ENCODE results near the gene OR2H2.

OR2H2 gene

DNA sequence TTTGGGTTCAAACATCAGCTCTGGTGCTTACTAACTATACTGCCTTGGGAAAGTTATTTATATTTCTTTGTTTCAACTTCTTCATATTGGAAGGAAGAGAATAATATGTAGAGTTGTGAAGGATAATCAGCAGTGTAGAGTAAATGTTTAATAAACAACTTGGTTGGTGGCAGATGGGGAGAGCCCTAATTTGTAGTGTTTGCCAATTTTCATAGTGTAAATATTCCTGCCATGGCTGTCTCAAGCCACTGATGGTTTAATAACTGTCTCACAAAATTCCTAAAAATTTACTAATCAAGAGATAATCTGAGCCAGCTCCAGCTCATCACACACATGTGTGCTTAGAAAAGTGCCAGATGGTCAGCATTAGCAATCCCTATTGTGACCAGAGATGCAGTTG is at the start of gene OR2H2:
Gene OR2H2 (plus strand): TSS at position 301 of the 400 bp plus-strand sequence. CDS start 2,824 bp downstream, outside the sequence.
- no peak for DNase-seq

- DNase-seq: no peak
Observed at GRCh38 chr6:29537714-29538403, 47.1 kb upstream of the OR2H2 start.

GRCh38 chr6:29547573-29547972 is 37.3 kb upstream of the OR2H2 start:
- DNase-seq: no peak

DNA sequence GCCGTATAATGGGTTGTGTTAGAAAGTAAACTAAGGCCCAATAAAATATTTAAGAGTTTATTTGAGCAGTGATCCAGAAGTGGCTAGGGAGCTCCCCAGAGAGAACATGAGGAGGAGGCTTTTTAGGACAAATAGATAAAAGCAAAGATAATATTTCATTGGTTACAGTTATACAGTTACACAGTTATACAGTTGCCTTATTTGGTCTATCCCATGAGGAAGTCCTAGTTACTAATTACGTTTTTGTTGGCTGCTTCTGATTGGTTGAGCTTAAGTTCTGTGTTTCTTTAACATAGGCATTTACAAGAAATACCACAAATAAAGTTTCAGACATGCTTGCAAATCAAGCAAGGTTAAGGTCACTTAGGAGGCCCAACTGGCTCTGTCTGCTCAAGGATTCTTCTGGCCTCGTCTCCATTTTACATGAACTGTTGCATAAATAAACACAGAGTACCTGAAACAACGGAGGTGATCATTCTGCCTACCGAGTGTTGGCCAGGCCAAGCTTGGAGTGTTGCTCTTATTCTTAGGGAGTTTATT is 32.3 kb upstream of the OR2H2 start:
- DNase-seq: no peak

GRCh38 chr6:29553268-29554057 is 31.5 kb upstream of the OR2H2 start:
- peak; percentile 27 for DNase-seq

DNA sequence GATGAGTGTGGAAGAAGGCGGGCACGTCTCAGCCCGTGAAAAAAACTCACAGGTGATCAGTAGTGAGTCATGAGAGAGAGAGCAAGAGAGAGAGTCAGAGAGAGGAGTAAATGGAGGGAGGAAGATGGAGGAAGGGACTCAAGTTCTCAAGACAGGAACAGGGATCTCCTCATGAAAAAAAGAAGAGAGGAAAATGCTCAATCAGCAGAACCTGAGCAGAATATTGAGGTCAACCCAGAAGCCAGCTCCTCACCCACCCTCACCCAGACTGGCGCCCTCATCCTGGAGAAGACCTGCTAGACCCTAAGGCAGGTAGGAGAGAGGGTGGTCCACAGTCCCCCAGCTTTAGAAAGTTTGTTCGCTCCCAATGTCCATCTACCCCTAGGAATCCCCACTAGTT is 30.2 kb upstream of the OR2H2 start:
- DNase-seq: no peak

DNA sequence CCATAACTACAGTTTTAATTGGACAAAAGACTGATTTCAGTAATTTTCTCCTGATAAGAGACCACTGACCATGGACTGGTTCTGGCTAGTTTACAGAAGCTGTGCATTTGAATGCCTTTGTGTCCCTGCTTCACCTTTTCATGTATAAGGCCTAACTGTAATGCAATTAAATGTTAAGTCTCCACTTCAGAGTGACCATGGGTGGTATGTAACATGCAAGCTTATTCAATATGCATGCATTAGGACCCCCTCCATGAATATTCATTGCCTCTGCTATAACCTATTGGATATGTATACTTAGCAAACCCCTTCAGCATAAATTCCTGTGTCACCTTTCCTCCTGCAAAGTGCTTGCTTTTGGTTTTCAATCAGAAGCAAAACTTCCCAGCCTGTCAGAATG is 27.6 kb upstream of the OR2H2 start:
- no peak for DNase-seq

GRCh38 chr6:29558439-29559079 is 26.4 kb upstream of the OR2H2 start:
- DNase-seq: no peak

DNA sequence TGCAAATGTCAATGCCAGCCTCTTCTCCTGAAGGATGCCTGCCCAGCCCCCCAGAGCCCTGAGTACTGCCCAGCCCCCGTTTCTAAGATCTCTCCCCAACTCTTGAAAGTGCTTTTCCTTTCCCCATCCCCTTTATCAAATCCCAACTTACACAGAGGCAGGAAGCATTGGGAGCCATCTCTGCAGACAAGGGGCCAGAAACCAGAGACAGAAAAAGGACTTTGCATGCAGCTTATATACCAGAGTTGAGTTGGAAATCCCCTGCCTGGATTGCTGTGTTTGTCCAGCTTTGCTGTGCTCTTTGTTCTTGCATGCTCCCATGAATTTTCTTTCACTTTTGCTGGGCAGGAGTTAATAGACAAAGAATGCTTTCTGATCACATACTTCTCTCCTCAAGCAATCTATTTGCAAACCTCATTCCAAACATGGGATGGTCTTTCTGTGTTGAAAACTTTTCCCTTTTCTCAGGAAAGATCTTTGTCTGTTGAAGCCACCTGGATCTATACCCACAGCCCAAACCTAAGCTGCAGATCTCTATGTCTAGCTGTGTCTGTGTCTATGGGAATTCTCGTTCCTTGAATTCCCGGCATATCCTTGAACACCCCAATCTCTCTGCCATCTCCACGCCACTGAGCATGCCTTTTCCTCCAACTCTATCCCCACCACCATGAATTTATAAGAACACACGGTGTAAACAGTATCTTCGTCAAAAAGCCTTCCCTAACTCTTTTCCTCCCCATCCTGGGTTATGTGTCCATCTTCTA is 25.2 kb upstream of the OR2H2 start, which contains the start of gene UBD:
Gene UBD (minus strand): TSS at position 209 of the 764 bp plus-strand sequence. CDS start 31 bp downstream, at position 178.
- DNase-seq: no peak

DNA sequence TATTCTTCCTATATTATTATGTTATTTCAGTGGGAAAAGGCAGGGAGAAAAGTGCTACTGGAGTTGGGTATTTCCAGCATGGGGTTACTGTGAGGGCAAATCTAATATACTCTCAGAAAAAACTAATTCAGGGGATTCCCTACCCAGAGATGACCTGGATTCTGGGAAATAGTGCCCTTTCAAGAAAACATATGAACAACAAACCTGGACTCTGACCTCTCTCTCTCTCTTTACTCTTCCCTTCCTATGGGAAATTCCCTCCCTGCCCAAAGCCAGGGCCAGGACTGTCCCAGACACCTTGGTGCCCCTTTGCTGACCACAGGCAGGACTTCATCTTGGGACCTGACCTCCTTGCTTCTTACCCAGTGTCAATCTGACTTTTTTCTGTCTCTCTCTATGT is 23.8 kb upstream of the OR2H2 start:
- no peak for DNase-seq

GRCh38 chr6:29561606-29562181 is 23.2 kb upstream of the OR2H2 start:
- no peak for DNase-seq

- no peak for DNase-seq
Observed at GRCh38 chr6:29563435-29563965, 21.4 kb upstream of the OR2H2 start.

DNA sequence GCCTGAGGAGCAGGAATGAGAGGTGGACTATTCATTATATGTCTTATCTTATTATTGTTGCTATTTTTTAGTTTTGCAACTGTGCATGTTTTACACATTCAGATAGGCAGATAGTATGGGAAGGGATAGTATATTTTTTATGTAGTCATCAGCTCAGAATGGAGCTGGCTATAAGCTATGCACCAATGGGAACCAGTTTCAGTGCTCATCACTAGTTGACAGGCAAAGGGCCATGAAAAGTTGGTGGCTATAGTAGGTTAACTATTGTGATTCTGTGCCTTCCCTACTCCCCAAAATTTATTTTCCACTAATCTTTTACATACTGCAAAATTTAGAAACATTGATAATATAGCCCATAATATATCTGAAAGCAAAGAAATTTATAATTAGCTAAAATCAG is 20.0 kb upstream of the OR2H2 start:
- no peak for DNase-seq

DNA sequence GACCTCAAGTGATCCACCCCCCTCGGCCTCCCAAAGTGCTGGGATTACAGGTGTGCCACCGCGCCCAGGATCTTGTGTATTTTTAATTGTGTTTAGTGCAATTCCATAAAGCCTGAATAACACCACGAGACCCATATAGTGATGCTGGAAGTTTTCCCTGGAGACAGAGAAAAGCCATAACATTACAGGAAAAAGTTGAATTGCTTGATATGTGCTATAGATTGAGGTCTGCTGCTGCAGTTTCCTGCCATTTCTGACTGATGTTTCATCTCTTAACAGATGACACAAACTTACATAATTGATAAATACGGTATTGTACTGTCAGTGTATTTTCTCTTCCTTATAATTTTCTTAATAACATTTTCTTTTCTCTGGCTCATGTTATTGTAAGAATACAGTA is 18.1 kb upstream of the OR2H2 start:
- no peak for DNase-seq

DNA sequence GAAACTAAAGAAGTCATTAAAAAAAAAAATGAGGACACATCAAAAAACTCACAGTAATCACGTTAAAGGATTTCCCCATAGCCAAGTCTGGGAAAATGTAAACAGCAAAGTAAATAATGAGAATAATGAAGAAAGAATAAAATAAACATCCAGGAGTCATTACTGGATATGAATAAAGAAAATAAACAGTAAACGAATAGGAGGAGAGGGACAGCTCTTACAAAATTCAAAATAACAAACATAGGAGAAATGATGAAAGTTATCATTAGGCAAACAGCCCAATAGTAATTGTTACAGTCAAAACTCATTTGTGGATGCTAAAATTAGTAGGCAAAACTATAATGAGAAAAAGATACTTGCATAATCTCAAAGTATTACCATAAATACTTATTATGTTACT is 17.4 kb upstream of the OR2H2 start:
- DNase-seq: no peak

DNA sequence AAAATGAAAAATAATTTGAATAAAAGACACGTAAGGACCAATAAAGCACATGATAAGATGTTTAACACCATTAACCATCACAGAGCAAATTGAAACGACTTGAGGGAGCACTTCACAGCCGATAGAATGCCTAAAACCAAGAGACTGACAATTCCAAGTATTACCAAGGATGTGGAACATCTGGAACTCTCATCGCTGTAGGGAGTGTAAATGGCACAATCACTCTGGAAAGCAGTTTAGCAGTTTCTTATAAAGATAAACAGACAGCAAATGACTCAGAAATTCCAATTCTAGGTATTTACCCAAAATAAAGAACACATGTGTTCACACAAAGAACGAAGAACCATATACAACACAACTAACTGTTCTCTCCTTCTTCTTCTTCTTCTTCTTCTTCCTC is 16.9 kb upstream of the OR2H2 start:
- DNase-seq: no peak

- no peak for DNase-seq
Observed at GRCh38 chr6:29576056-29576455, 8.9 kb upstream of the OR2H2 start.

DNA sequence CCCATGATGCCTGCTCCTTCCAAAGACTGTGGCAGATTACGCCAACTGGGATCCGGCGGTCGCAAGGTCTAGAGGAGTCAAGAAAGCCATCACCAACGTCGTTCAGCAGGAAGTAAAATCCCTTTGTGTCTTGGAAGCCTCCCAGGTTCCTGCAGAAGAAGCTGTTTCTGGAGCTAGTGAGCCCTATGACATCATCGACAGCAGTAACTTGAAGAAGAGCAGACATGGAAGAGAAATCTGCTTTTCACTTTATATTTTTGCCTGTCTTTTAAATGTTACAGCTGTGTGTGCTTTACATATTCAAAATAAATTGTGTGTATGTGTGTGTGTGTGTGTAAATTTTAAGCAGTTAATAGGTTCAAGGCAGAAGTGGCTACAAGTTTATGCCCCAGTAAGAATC is 7.4 kb upstream of the OR2H2 start:
- DNase-seq: no peak

- peak; percentile 54 for DNase-seq
Observed at GRCh38 chr6:29589423-29590048, 4.6 kb downstream of the OR2H2 start.

DNA sequence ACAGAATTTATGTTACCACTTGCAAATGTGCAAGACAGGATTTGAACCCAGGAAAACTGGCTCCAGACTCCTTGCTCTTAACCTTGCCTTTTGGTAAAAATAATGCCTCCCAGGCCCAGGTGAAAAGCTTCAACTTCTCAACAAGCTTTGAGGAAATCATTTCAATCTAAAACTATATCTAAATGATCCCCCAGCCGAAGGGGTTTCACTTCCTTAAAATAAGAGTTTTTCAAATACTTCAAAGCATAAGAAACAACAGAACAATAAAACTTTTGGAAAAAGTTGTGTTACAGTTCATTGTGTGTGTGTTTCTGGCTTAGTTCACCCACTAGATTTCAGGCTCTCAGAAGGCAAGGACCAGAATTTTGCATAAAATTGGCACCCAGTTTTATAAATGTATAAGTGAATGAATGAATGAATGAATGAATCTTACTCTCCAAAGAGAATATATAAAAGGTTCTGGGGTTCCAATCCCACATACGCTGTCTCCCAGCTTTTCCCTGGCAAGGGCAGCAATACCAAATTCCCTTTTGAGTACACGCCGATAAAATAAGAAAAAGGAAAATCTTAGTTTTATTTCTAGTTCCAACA is 5.4 kb downstream of the OR2H2 start:
- DNase-seq: no peak

GRCh38 chr6:29591677-29592076 is 6.8 kb downstream of the OR2H2 start:
- DNase-seq: no peak

All from CD4-positive, alpha-beta T cell treated with Interleukin-6 for 4 hours (primary cell).